Islet precursor cell (in vitro differentiated cells): ENCODE data around the gene PTPN12.
"Not testable (repeated sequence)": the region's sequence is repeated elsewhere in the genome, so short reads cannot be mapped to it uniquely, and the experiment has no call there.

Experiments
- DNase-seq: peaks from one replicate; pipeline ENCODE4 v3.0.0-alpha.2; 2018

PTPN12 gene

DNA sequence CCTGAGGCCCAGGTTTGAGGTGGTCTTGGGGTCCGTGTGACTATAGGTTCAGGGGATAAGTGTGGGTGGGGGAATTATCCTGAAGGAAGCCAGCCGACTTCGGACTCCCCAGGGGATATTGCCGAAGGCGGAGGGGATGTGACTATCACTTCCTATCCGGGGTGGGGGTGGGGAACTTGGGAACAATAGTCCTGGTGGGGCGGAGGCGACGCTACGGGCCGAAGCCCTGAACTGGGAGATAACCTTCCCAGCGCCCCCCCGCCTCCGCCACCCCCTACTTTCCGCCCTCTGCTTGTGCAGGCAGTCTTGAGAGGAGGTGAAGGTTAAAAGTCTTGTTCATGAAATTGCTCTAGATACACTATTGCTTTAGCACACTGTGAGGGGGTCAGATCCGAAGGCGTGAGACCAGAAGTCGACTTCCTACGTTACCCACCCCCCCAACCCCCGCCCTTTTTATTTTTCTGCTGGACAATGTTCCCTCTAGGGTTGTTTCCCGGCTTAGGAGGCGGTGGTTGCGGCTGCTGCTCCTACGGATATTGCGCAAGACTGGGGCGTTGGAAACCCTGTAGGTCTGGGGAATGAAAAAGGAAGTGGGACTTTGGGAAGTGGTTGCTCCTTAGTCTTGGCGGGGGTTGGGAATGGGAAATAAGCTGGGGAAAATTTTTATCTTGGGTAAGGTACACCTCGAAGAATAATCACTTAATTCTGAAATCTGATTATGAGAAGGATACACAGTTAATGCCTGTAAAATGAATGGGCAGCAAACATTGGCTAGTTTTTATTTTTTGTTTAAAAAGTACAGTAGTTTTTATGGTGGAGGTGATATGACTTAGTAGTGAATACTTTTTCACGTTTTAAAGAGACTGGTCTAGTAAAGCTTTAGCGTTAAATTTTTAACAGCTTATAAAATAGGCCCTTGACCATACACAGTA, 1.5 kb downstream of the PTPN12 start:
- peak; percentile 93 for DNase-seq

DNA sequence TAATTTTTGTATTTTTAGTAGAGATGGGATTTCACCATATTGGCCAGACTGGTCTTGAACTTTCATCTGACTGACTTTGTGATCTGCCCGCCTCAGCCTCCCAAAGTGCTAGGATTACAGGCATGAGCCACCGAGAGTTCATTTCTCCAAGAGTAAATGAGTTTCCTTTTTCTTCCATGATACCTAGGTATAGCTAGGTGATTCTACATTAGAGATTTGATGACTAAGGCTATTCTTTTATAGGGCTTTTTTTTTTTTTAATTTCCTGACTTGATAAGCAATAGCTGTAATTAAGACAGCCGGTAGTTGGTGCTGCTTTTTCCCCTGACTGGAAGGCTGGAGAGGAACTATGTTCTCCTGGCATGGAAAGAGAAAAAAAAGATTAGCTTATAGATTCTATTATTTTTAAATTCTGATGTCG, 3.3 kb downstream of the PTPN12 start:
- DNase-seq, result no peak

DNA sequence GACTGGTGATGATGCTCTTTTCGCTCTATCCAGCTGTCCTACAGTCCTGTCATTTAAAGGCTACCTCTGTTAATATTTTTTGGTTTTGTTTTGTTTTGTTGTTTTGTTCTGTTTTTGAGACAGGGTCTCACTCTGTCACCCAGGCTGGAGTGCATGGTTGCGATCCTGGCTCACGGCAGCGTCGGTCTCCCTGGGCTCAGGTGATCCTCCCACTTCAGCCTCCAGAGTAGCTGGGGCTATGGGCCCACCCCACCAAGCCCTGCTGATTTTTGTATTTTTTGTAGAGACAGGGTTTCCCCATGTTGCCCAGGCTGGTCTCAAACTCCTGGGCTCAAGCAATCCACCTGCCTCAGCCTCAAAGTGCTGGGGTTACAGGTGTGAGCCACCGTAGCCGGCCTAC, 3.9 kb downstream of the PTPN12 start:
- not testable (repeated sequence) for DNase-seq

DNA sequence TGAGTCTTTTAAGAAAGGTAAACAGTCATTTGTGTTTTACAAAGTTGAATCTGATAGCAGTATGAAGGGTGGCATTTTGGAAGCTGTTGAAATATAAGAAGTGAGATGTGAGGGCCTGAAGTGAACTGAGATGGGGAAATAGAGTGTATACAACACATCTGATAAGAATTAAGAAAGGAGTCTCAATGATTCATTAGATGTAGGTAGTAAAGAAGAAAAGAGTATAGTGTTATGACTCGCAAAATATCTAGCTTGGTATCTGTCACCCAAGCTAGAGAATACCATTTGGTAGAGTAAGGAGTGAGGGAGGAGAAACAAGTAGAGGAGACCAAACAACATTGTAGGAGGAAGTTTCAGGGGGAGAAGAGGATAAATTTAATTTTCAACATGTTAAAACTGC, 5.3 kb downstream of the PTPN12 start:
- DNase-seq, result no peak

DNA sequence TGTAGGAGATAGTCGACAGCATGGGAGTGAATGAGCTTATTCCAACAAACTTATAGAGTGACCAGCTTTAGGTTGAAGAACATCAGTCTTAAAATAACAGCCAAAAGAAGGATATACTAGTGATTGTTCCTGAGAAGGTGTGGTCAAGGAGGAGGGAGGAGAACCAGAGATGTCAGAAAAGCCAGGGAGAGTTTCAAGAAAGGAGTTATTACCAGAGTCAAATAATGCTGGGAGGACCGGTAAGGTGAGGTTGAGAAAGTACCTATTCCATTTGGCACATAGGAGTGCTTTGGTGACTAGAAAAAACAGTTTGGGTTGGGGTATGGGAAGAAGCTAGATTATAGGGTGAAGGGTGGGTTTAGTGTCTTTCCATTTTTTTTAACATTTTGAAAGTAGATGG, 5.8 kb downstream of the PTPN12 start:
- DNase-seq, result no peak

DNA sequence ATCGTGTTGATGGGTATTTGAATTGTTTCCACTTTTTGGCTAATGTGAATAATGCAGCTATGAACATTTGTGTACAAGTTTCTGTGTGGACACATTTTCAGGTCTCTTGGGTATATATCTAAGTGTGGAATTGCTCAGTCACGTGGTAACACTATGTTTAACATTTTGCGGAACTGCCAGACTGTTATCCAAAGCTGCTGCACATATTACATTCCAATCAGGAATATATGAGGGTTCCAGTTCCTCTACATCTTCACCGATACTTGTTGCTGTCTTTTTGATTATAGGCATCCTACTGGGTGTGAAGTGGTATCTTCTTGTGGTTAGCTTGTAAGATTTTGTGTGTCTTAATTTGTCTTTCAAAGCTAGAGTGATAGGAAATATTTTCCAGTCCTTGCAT, 6.8 kb downstream of the PTPN12 start:
- DNase-seq, result no peak

DNA sequence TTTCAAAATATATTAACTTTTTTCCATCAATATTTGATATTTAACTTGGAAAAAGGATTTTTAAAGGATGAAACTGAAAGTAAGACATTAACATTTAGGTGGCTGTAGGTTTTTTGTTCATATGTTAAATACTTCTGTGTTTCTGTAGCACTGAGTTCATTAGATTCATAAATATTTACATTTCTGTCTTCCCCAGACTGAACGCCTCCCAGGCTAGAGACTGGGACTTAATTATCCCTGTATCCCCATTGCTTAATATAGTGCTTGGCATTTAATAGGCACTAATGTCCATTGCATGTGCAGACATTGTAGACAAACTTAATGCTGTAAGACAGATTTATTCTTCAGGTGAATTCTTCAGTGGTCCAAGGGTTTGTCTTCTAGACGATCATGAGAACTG, 7.4 kb downstream of the PTPN12 start:
- DNase-seq, result no peak

DNA sequence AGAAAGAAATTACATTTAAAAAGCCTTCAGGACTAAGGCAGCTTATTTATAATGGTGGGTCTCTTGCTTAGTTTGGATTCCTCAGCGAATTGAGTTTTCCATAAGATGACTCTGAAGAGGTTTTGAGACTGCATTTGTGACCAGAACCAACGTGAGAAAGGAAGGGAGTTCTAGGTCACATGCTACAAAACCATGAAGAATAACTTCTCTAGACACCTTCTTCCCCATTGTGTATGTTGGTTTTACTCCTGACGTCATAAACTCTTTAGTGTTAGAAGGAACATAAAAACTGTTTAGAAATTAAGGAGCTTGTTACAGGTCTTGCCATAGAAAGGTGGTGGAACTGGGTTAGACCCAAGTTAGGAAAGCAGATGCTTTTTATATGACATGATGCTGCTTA, 11.1 kb downstream of the PTPN12 start:
- no peak for DNase-seq

DNA sequence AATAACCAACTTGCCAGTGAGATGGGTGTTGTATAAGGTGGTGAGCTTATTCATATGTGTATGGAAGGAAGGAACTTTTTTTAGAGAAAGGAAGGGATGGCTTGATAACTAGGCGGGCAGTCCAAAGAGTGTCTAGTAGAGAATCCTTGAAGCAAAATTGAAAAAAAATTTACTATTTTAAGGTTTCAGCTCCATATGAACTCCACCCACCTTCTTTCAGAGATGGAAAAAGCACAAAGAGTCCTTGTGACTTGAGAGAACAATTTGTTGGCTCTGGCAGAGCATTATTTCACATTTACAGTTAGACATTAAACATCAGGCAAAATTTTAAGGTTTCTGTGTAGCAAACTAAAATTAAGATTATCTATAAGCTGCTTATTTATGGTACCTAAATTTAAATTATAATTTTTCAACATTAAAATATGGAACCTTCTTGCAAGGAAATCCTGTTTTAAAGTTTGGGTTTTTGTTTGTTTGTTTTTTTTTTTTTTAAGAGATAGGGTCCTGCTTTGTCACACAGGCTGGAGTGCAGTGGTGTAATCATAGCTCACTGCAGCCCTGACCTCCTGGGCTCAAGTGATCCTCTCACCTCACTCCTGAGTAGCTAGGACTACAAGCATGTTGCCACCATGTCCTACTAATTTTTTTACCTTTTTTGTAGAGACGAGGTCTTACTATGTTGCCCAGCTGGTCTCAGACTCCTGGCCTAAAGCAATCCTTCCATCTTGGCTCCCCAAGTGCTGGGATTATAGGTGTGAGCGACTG, 12.2 kb downstream of the PTPN12 start:
- DNase-seq, result no peak

DNA sequence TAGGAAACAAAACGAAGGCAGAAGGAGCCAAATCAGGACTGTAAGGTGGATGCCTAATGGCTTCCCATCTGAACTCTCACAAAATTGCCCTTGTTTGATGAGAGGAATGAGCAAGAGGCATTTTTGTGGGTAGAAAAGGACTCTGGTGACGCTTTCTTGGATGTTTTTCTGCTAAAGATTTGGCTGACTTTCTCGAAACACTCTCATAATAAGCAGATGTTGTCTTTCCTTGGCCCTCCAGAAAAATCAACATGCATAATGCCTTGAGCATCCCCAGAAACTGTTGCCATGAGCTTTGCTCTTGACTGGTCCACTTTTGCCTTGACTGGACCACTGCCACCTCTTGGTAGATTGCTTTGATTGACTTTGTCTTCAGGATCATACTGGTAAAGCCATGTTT, 13.5 kb downstream of the PTPN12 start:
- DNase-seq, result no peak

DNA sequence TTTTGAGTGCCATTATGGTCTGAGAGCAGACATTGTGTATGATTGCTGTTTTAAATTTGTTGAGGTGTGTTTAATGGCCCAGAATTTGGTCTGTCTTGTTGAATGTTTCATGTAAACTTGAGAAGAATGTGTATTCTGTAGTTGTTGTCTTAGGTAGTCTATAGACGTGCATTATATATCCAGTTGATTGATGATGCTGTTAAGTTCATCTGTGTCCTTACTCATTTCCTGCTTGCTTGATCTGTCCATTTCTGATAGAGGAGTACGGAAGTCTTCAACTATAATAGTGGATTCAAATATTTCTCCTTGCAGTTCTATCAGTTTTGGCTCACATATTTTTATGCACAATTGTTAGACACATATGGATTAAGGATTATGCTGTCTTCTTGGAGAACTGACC, 16.0 kb downstream of the PTPN12 start:
- DNase-seq, result no peak

DNA sequence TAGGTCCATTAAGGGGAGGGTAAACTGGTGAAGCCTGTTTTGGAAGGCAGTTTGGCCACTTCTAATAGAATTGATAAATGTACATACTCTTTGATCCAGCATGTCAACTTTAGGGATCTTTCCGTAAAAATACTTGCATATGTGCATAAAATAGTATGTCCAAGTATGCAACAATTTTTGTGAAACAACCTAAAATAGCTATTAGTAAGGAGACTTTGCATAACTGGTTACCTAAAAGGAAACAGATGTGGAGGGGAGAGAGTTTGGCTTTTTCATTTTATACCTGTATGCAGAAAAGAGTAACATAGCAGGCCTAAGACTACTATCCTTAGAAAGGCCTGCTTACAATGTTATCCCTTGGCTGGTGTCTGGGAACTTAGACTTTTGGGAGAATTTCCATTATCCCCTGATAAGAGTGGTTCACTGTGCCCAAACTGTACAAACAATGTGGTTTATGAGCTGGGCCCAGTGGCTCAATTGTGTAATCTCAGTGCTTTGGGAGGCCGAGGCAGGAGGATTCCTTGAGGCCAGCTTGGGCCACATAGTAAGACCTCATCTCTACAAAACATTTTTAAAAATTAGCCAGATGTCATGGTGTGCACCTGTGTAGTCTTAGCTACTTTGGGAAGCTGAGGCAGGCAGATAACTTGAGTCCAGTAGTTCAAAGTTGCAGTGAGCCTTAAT, 21.3 kb downstream of the PTPN12 start:
- no peak for DNase-seq

DNA sequence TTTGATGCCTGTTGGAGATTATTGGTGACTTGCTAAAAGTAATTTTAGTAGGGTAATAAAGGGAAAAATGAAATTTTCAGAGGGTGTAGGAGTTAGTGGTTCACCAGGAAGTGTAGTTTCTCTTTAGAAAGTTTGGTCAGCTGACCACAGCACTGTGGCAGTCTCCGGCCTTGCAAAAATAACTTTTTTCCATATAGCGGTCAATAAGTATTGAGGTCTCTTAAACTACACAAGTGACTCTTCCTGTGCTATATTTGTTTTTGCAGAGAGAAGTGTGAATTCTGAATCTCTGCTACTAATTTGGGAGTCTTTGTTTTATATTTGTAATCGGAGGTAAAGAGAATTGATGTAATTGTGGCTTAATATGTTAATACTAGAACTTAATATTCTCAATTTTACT, 24.3 kb downstream of the PTPN12 start:
- DNase-seq, result no peak

DNA sequence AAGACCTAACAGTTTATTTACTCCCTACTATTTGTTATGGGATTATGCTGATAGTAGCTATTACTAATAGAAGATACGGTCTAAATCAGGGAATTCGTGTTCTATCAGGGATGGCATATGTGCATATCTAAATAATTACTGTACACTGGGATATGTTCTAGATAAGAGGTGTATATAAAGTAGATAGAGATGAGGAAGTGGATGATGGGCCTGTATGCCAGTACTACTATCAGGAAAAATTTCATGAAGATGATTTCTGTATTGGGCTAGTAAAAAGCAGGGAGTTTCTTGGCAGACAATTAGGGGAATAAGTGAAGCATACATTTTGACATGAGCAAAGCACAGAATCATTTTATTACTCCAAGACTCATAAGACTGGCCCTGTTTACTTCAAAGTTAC, 26.2 kb downstream of the PTPN12 start:
- DNase-seq, result no peak

DNA sequence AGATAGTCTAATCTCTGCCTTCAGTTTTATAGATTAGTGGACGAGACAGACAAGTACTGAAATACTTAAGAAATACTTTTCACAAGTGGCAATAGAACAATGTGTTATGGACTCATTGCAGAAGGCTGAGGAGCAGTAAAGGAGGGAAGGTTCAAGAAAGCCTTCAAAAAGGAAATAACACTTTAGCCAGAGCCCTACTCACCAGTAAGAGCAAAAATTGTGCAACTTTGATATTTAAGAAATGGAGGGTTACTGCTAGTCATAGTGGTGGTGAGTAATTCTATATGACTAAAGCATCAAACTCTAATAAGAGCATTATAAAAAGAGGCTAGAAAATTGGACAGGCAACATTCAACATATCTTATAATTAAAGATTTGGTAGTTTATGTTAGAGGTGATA, 28.8 kb downstream of the PTPN12 start:
- no peak for DNase-seq

DNA sequence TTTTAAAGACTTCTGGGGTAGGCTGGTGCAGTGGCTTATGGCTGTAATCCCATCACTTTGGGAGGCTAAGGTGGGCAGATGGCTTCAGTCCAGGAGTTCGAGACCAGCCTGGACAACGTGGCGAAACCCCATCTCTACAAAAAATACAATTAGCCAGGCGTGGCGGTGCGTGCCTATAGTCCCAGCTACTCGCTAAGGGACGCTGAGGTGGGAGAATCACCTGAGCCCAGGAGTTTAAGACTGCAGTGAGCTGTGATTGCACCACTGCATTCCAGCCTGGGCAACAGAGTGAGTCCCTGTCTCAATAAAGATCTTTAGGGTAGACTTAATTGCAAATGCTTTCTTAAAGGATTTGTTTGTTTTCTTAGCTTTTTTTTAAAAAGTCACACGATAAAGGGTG, 29.3 kb downstream of the PTPN12 start:
- peak; percentile 68 for DNase-seq

DNA sequence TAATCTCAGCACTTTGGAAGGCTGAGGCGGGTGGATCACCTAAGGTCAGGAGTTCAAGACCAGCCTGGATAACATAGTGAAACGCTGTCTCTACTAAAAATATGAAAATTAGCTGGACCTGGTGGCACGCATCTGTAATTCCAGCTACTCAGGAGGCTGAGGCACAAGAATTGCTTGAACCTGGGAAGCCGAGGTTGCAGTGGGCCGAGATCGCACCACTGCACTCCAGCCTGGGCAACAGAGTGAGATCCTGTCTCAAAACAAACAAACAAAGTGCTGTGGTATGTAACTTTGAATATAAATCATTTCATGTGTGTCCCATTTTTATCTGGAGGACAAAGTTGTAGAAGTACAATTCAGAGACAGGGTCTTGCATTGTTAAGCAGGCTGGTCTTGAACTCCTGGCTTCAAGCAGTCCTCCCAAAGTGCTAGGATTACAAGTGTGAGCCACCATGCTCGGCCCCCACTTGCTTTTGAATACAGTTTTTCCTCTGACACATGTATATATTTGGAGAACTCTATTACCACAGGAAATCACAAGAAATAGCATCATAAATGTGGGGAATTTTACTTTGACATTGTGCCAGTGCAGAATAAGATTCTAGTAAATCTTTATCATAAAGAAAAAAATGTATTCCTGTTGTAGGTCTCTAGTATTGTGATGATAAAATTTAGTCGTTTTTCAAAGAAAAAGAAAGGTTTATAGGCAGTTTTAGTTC, 32.6 kb downstream of the PTPN12 start:
- no peak for DNase-seq

DNA sequence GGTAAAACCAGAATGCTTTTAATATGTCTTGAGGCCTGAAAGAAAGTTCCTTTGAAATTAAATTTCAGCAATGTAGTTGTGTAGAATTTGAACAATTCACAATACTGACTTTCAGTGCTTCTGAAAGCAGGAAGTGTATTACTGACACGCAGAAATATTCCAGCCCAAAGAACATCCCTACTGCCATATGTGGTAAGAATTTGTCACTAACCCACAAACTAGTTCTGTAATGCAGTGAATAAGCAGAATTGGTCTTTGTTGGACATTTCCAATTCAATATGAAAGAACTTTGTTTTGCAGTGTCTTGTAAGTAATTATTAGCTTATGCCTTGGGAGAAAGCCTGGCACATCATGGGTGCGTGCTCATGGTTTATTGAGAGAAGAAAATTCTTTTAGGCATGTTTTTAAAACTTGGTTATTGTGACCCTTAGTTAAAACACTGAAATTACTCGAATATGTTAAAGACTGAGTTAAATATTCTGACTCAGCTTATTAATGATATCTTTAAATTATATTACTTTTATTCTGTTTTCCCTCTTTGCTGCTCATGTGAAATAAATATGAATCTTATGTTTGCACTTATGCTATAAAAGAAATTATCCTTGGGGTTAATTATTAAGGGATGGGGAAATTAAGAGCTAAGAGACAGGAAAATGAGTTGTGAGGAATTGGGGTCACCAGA, 33.4 kb downstream of the PTPN12 start:
- no peak for DNase-seq

DNA sequence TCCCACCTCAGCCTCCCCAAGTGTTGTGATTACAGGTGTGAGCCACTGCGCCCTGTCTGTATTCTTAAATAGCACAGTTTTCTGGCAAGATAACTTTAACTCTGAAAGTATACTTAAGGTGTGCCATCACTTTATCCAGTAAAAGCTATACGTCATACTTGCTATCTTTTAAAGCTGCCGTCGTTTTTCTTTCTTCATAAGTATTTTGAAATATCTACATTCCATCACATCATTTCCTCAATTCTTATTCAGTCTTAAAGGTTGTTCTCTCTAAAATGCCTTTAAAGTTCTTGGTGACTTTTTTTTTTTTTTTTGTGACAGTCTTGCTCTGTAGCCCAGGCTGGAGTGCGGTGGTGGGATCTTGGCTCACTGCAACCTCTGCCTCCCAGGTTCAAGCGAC, 34.7 kb downstream of the PTPN12 start:
- no peak for DNase-seq

DNA sequence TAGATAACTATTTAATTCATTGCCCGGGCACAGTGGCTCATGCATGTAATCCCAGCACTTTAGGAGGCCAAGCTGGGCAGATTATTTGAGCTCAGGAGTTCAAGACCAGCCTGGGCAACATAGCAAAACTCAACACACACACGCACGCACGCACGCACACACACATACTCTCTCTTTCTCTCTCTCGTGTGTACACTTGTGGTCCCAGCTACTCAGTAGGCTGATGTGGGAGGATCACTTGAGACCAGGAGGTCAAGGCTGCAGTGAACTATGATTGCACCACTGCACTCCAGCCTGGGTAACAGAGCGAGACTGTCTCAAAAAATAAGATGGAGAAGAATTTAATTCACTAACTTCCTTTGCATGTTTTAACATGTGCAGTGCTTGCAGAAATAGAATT, 38.1 kb downstream of the PTPN12 start:
- no peak for DNase-seq

DNA sequence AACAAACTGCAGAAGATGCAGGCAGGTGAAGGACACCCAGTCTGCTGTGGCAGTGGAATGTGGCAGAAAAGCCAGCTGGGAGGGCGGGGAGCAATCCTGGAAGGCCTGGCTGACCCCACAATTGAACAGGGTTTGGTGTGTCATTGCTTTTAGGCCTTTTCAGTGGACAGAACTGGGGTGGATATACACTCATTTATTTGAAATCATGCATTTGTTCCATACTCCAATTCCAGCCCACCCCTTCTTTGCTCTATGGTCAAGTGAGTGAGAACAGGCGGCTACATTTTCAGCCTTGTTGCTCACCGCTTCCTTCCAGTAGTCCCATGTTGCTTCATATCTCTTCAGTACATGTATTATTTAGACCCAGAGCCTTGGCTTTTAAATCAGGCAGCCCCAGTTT, 39.8 kb downstream of the PTPN12 start:
- DNase-seq, result no peak

DNA sequence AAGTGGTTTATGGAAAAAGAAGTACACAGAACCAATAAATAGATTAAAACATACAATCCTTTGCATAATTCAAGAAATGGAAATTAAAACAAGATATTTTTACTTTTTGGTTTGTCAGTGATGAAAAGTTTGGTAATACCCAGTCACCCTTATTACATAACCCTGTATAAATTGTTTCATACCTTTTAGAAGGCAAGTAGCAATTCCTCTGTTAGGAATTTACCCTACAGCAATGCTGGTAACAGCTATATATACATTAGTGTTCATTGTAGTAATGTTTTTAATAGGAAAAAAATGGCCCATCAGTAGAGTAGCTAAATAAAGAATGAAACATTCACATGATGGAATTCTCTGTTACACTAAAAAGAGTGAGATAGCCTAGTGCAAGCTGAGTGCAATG, 42.7 kb downstream of the PTPN12 start:
- DNase-seq, result no peak
